ENCODE data around the gene WSCD2.

- TF ChIP-seq CTCF (IDR thresholded peaks at IDR 0.05; ENCODE audit: borderline replicate concordance, extremely low read depth, low read length, poor library complexity, severe bottlenecking) (no peak), EZH2 (IDR thresholded peaks at IDR 0.05; ENCODE audit: borderline replicate concordance, low read depth, low read length, severe bottlenecking) (no peak)
Measured at GRCh38 chr12:108143144-108143543, 14.1 kb downstream of the WSCD2 start.
